Cardiac muscle cell (in vitro differentiated cells and primary cell): ENCODE data around the gene DYDC2. TPM values are rescaled to one million over a fixed set of nuclear protein-coding genes. Genes with fewer than 3 reads are reported as not detected.

Experiments
- DNase-seq, 2 donors: peaks; one replicate each; pipeline versions ENCODE4 v3.0.0 to v3.0.0-alpha.2; 2010 to 2017; ENCODE audit warnings: low read depth in 1 of 2, low spot score in 1 of 2
- H3K27ac ChIP-seq: fragments of 200-600 bp; sonication (generic); 2 replicates; pipeline ENCODE4 v1.5.1; 2016
- H3K27me3 ChIP-seq: fragments of 200-600 bp; sonication (generic); 2 replicates; pipeline ENCODE4 v1.6.0; 2016; ENCODE audit warnings: control low read depth
- H3K36me3 ChIP-seq: fragments of 200-600 bp; sonication (generic); 2 replicates; pipeline ENCODE4 v1.5.1; 2016; ENCODE audit warnings: control low read depth
- H3K4me1 ChIP-seq: fragments of 200-600 bp; sonication (generic); 2 replicates; pipeline ENCODE4 v1.8.1; 2017; ENCODE audit warnings: low read depth, mild to moderate bottlenecking, mixed run types
- H3K4me3 ChIP-seq: fragments of 200-600 bp; sonication (generic); 2 replicates; pipeline ENCODE4 v1.5.1; 2016; ENCODE audit warnings: mild to moderate bottlenecking
- H3K9me3 ChIP-seq: fragments of 200-600 bp; sonication (generic); 2 replicates; pipeline ENCODE4 v1.5.1; 2017; ENCODE audit warnings: low read depth, mild to moderate bottlenecking, control low read depth
- CTCF ChIP-seq: IDR thresholded peaks from 2 replicates; pipeline ENCODE4 v1.5.1; 2012; ENCODE audit warnings: low read depth, mild to moderate bottlenecking, low read length
- polyA plus RNA-seq: library from polyadenylated mRNA; unstranded; fragments of >200 nt; fragmentation: Nextera tagmentation; extraction: Ambion mirVana; gene quantifications from 2 replicates; pipeline ENCODE4 v1.2.1, GENCODE V29; 2016
- total RNA-seq: library from RNA; depleted of rRNA; stranded (reverse); fragments of >200 nt; gene quantifications from 2 replicates; pipeline ENCODE4 v1.2.3, GENCODE V29; 2016

Gene DYDC2
- total and polyA plus RNA-seq, 2 experiments from 2014 or later = 0.62 TPM; not detected in 1

GRCh38 chr10:80324086-80324485 lies 32.5 kb upstream of the DYDC2 start:
- Histone ChIP-seq H3K27me3 (no peaks in the 10 kb centered on the region), H3K4me3 (no peak overlapping the region), H3K9me3 (no peaks in the 10 kb centered on the region), H3K36me3 (no peaks in the 10 kb centered on the region), H3K4me1 (no peaks in the 10 kb centered on the region), H3K27ac (no peak overlapping the region)
- TF ChIP-seq CTCF = no peak
- DNase-seq = peak in 1 of 2 donors; percentile 44

- no peak for DNase-seq
- no peak overlapping the region for H3K27ac ChIP-seq
- no peaks in the 10 kb centered on the region for H3K9me3 ChIP-seq
- TF ChIP-seq CTCF = no peak
- H3K27me3 ChIP-seq = no peaks in the 10 kb centered on the region
- no peaks in the 10 kb centered on the region for H3K36me3 ChIP-seq
- no peaks in the 10 kb centered on the region for H3K4me1 ChIP-seq
- no peak overlapping the region for H3K4me3 ChIP-seq
Observed at GRCh38 chr10:80324891-80325364, 31.7 kb upstream of the DYDC2 start.

- H3K9me3 ChIP-seq = no peaks in the 10 kb centered on the region
- no peaks in the 10 kb centered on the region for H3K36me3 ChIP-seq
- H3K27ac ChIP-seq = no peak overlapping the region
- H3K27me3 ChIP-seq = no peaks in the 10 kb centered on the region
- DNase-seq = no peak
- H3K4me3 ChIP-seq = no peak overlapping the region
- TF ChIP-seq CTCF = no peak
- H3K4me1 ChIP-seq = no peaks in the 10 kb centered on the region
Observed at GRCh38 chr10:80333983-80334382, 22.6 kb upstream of the DYDC2 start.

- no peak for TF ChIP-seq CTCF
- no peaks in the 10 kb centered on the region for H3K36me3 ChIP-seq
Observed at GRCh38 chr10:80344276-80344675, 12.3 kb upstream of the DYDC2 start.

GRCh38 chr10:80344912-80345311 lies 11.7 kb upstream of the DYDC2 start:
- H3K27ac ChIP-seq = no peak overlapping the region
- no peak for DNase-seq
- no peaks in the 10 kb centered on the region for H3K9me3 ChIP-seq
- TF ChIP-seq CTCF = no peak
- no peak overlapping the region for H3K4me3 ChIP-seq
- no peaks in the 10 kb centered on the region for H3K36me3 ChIP-seq
- H3K4me1 ChIP-seq = no peaks in the 10 kb centered on the region
- H3K27me3 ChIP-seq = no peaks in the 10 kb centered on the region

More at GRCh38 chr10:80344276-80344675, 12.3 kb upstream of the DYDC2 start:
- H3K4me3 ChIP-seq = no peak overlapping the region
- no peak for DNase-seq
- H3K27me3 ChIP-seq = no peaks in the 10 kb centered on the region
- H3K27ac ChIP-seq = no peak overlapping the region
- no peaks in the 10 kb centered on the region for H3K4me1 ChIP-seq
- no peaks in the 10 kb centered on the region for H3K9me3 ChIP-seq

GRCh38 chr10:80350251-80350650 lies 6.3 kb upstream of the DYDC2 start:
- Histone ChIP-seq H3K36me3 (no peaks in the 10 kb centered on the region), H3K4me3 (no peak overlapping the region), H3K27me3 (no peaks in the 10 kb centered on the region), H3K9me3 (no peaks in the 10 kb centered on the region), H3K27ac (no peak overlapping the region), H3K4me1 (no peaks in the 10 kb centered on the region)
- DNase-seq = no peak
- TF ChIP-seq CTCF = no peak
